ENCODE data around the gene JADE2.

GRCh38 chr5:134477462-134478245, 47.8 kb upstream of the JADE2 start:
- no peak for TF ChIP-seq CTCF (conservative IDR thresholded peaks at IDR 0.05)
- no peak for TF ChIP-seq ZFX (IDR thresholded peaks at IDR 0.05)

Measured in C4-2B (cell line).